ENCODE results near the gene ITGAX.

- TF ChIP-seq, protein P1, sequence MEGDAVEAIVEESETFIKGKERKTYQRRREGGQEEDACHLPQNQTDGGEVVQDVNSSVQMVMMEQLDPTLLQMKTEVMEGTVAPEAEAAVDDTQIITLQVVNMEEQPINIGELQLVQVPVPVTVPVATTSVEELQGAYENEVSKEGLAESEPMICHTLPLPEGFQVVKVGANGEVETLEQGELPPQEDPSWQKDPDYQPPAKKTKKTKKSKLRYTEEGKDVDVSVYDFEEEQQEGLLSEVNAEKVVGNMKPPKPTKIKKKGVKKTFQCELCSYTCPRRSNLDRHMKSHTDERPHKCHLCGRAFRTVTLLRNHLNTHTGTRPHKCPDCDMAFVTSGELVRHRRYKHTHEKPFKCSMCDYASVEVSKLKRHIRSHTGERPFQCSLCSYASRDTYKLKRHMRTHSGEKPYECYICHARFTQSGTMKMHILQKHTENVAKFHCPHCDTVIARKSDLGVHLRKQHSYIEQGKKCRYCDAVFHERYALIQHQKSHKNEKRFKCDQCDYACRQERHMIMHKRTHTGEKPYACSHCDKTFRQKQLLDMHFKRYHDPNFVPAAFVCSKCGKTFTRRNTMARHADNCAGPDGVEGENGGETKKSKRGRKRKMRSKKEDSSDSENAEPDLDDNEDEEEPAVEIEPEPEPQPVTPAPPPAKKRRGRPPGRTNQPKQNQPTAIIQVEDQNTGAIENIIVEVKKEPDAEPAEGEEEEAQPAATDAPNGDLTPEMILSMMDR (IDR thresholded peaks at IDR 0.05), result no peak
- TF ChIP-seq POLR2A (IDR thresholded peaks at IDR 0.05), result no peak
Observed at GRCh38 chr16:31352376-31353115, 2.4 kb upstream of the ITGAX start.
